Measurements from ENCODE around the gene HS1BP3.

Gene HS1BP3

GRCh38 chr2:20596973-20597859 lies 53.7 kb downstream of the HS1BP3 start:
- DNase-seq = no peak

GRCh38 chr2:20596193-20596972 lies 54.5 kb downstream of the HS1BP3 start:
- no peak for DNase-seq

GRCh38 chr2:20595439-20596192 lies 55.3 kb downstream of the HS1BP3 start:
- no peak for DNase-seq

GRCh38 chr2:20594957-20595356 lies 55.9 kb downstream of the HS1BP3 start:
- no peak for DNase-seq

GRCh38 chr2:20594048-20594750 lies 56.7 kb downstream of the HS1BP3 start:
- no peak for DNase-seq

GRCh38 chr2:20593072-20594034 lies 57.5 kb downstream of the HS1BP3 start:
- DNase-seq = peak; percentile 16 to 43

- no peak for DNase-seq
Observed at GRCh38 chr2:20592106-20593071, 58.5 kb downstream of the HS1BP3 start.

- DNase-seq = no peak
Observed at GRCh38 chr2:20590704-20591515, 60.0 kb downstream of the HS1BP3 start.

- no peak for DNase-seq
Observed at GRCh38 chr2:20589975-20590703, 60.8 kb downstream of the HS1BP3 start.

GRCh38 chr2:20588918-20589871 lies 61.7 kb downstream of the HS1BP3 start:
- DNase-seq = no peak

GRCh38 chr2:20585710-20586594 lies 64.9 kb downstream of the HS1BP3 start:
- no peak for DNase-seq

- DNase-seq = no peak
Observed at GRCh38 chr2:20585359-20585709, 65.6 kb downstream of the HS1BP3 start.

GRCh38 chr2:20584399-20585358 lies 66.2 kb downstream of the HS1BP3 start:
- no peak for DNase-seq

- DNase-seq = no peak
Observed at GRCh38 chr2:20584045-20584398, 66.9 kb downstream of the HS1BP3 start.

- DNase-seq = no peak
Observed at GRCh38 chr2:20583425-20583881, 67.4 kb downstream of the HS1BP3 start.
